Smooth muscle cell (in vitro differentiated cells): ENCODE measurements around the gene ACVRL1. TPM values are rescaled to one million over a fixed set of nuclear protein-coding genes. Genes with fewer than 3 reads are reported as not detected.
"Not testable (repeated sequence)": the region's sequence is repeated elsewhere in the genome, so short reads cannot be mapped to it uniquely, and the experiment has no call there.

Experiments
- DNase-seq: peaks from one replicate; lab custom pipeline; 2025; ENCODE audit not compliant: unreplicated experiment; lab: John Stamatoyannopoulos, UW
- H2AFZ ChIP-seq: fragments of 200-600 bp; sonication (generic); 2 replicates; pipeline ENCODE4 v1.6.0; 2016; ENCODE audit warnings: antibody characterized with exemption, low read depth, mild to moderate bottlenecking
- H3F3A ChIP-seq: fragments of 200-600 bp; sonication (generic); 2 replicates; pipeline ENCODE4 v1.6.0; 2017; ENCODE audit warnings: antibody characterized with exemption, low read depth
- H3K27ac ChIP-seq: fragments of 200-600 bp; sonication (generic); 2 replicates; pipeline ENCODE4 v1.5.1; 2016; ENCODE audit warnings: low read depth, mild to moderate bottlenecking
- H3K27me3 ChIP-seq: fragments of 200-600 bp; sonication (generic); 2 replicates; pipeline ENCODE4 v1.6.1; 2016; ENCODE audit warnings: low read depth, mild to moderate bottlenecking
- H3K36me3 ChIP-seq: fragments of 200-600 bp; sonication (generic); 2 replicates; pipeline ENCODE4 v1.5.1; 2016; ENCODE audit warnings: low read depth
- H3K4me1 ChIP-seq: fragments of 200-600 bp; sonication (generic); 2 replicates; pipeline ENCODE4 v1.5.1; 2016; ENCODE audit warnings: low read depth
- H3K4me2 ChIP-seq: fragments of 200-600 bp; sonication (generic); 2 replicates; pipeline ENCODE4 v1.6.0; 2016; ENCODE audit warnings: mild to moderate bottlenecking
- H3K4me3 ChIP-seq: fragments of 200-600 bp; sonication (generic); 2 replicates; pipeline ENCODE4 v1.5.1; 2016; ENCODE audit warnings: mild to moderate bottlenecking
- H3K79me2 ChIP-seq: fragments of 200-600 bp; sonication (generic); 2 replicates; pipeline ENCODE4 v1.6.0; 2016; ENCODE audit warnings: low read depth, mild to moderate bottlenecking
- H3K9ac ChIP-seq: fragments of 200-600 bp; sonication (generic); 2 replicates; pipeline ENCODE4 v1.6.0; 2016; ENCODE audit warnings: low read depth
- H3K9me3 ChIP-seq: fragments of 200-600 bp; sonication (generic); replicated peaks from 2 replicates; pipeline ENCODE4 v1.5.1; 2016; ENCODE audit warnings: low read depth
- H4K20me1 ChIP-seq: fragments of 200-600 bp; sonication (generic); 2 replicates; pipeline ENCODE4 v1.6.0; 2016; ENCODE audit warnings: low read depth
- CTCF ChIP-seq: fragments of 200-600 bp; sonication (generic); IDR thresholded peaks from 2 replicates; pipeline ENCODE4 v1.5.1; 2017; ENCODE audit warnings: borderline replicate concordance, mild to moderate bottlenecking, antibody characterized with exemption; ENCODE audit not compliant: insufficient read depth, poor library complexity, severe bottlenecking
- WGBS: methylation state at CpG from one replicate; pipeline ENCODE4 v1.1.7; 2016; ENCODE audit warnings: low lambda C conversion rate; 5-methylcytosine and 5-hydroxymethylcytosine counted together
- polyA plus RNA-seq: library from polyadenylated mRNA; unstranded; fragments of >200 nt; fragmentation: Nextera tagmentation; extraction: Ambion mirVana; gene quantifications from 2 replicates; pipeline ENCODE4 v1.2.1, GENCODE V29; 2016
- total RNA-seq: library from RNA; depleted of rRNA; stranded (reverse); fragments of >200 nt; gene quantifications from 2 replicates; pipeline ENCODE4 v1.2.3, GENCODE V29; 2014

The ACVRL1 gene
- total and polyA plus RNA-seq, 2 experiments from 2014 or later = 8.4 to 10.4 TPM

GRCh38 chr12:51883295-51883694 lies 24.0 kb upstream of the ACVRL1 start:
- no peak overlapping the region for H3K4me2 ChIP-seq
- no peak overlapping the region for H3K9ac ChIP-seq
- H3K4me1 ChIP-seq = no peaks in the 10 kb centered on the region
- no peak for TF ChIP-seq CTCF
- H3K79me2 ChIP-seq = no peaks in the 10 kb centered on the region
- peaks cover 7% of the 10 kb centered on the region for H3F3A ChIP-seq
- no peak overlapping the region for H2AFZ ChIP-seq
- 96% methylated on average over 1 of the region's 1 CpG for WGBS
- no peak for DNase-seq
- H3K9me3 ChIP-seq = no peaks in the 10 kb centered on the region
- H3K27ac ChIP-seq = no peak overlapping the region
- no peak overlapping the region for H3K4me3 ChIP-seq
- no peaks in the 10 kb centered on the region for H3K36me3 ChIP-seq
- no peaks in the 10 kb centered on the region for H4K20me1 ChIP-seq
- no peaks in the 10 kb centered on the region for H3K27me3 ChIP-seq

DNA sequence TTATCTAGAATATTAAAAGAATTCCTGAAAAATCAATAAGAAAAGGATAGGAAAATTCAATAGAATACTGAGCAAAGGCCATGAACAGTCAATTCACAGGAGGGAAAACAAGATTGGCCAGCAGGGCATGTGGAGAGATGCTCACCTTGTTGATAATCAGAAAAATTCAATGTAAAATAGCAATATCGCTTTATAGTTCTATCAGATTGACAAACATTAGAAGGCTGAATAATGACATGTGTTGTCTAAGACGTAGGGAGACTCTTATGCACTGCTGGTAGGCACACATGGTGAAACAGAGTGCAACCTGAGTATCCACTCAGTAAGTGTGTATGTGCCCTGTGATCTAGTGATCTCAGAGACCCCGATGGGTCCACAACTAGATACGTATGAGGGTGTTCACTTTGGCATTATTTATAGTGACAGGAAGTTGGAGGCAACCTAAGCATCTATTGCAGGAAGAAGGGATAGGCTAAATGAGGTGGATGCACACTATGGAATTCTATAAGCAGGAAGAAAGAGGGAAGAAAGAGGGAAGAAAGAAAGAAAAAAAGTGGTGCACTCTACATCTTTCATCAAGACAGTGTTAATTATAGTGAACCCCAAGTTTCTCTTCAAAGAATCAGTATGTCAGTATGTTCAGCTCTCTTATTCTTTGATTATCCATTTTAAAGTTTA lies 23.2 kb upstream of the ACVRL1 start:
- Histone ChIP-seq H3F3A (peaks cover 7% of the 10 kb centered on the region), H3K79me2 (no peaks in the 10 kb centered on the region), H3K9ac (no peak overlapping the region), H2AFZ (no peak overlapping the region), H3K4me2 (no peak overlapping the region), H3K4me3 (no peak overlapping the region), H3K27me3 (no peaks in the 10 kb centered on the region), H4K20me1 (no peaks in the 10 kb centered on the region), H3K27ac (no peak overlapping the region), H3K4me1 (no peaks in the 10 kb centered on the region), H3K36me3 (no peaks in the 10 kb centered on the region), H3K9me3 (no peaks in the 10 kb centered on the region)
- DNase-seq = no peak
- TF ChIP-seq CTCF = no peak
- 87% methylated on average over 4 of the region's 4 CpGs for WGBS

DNA sequence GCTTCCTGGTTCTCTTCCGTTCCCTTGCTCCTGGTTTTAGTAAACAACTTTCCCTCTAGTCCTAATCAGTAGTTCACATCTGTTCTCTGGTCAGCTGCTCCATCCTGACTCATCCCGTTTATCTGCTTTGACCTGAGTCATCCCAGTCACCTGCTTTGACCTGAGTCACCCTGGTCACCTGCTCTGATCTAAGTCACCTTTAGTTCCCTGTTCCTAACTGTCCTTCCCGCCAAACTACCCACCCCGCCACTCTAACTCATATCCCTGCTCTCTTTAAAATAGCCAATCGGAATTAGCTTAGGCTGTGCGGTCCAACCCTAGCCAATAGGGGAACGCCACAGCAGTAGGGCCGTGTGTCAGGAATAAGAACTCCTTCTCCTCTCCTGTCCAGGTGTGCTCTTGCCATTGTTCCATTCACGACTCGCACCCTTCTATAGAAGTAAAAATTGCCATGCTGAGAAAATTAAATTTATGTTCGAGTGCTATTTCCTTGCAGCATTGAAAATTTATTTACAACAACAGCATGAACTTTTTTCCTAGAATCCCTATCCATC lies 22.6 kb upstream of the ACVRL1 start:
- H3K4me3 ChIP-seq = no peak overlapping the region
- no peak for DNase-seq
- H3K4me1 ChIP-seq = no peaks in the 10 kb centered on the region
- H2AFZ ChIP-seq = no peak overlapping the region
- no peak for TF ChIP-seq CTCF
- peaks cover 7% of the 10 kb centered on the region for H3F3A ChIP-seq
- H3K36me3 ChIP-seq = no peaks in the 10 kb centered on the region
- WGBS = 78% methylated on average over 11 of the region's 11 CpGs
- H4K20me1 ChIP-seq = no peaks in the 10 kb centered on the region
- no peak overlapping the region for H3K27ac ChIP-seq
- no peaks in the 10 kb centered on the region for H3K27me3 ChIP-seq
- no peaks in the 10 kb centered on the region for H3K79me2 ChIP-seq
- no peak overlapping the region for H3K4me2 ChIP-seq
- H3K9me3 ChIP-seq = no peaks in the 10 kb centered on the region
- no peak overlapping the region for H3K9ac ChIP-seq

GRCh38 chr12:51885294-51886020 lies 21.8 kb upstream of the ACVRL1 start:
- H3K79me2 ChIP-seq, DNase-seq, H3K9ac ChIP-seq, H3K4me2 ChIP-seq, H3K27ac ChIP-seq, H4K20me1 ChIP-seq, H3K4me3 ChIP-seq, H3K9me3 ChIP-seq, H3F3A ChIP-seq, H3K27me3 ChIP-seq, H3K4me1 ChIP-seq, H3K36me3 ChIP-seq, H2AFZ ChIP-seq: not testable (repeated sequence)
- 100% methylated on average over 10 of the region's 10 CpGs for WGBS
